Endothelial cell of umbilical vein (primary cell): ENCODE measurements around the gene ARHGAP20.

ENCODE experiments used
- CTCF ChIP-seq, 2 donors: IDR thresholded peaks; 1 replicate in 1 of 2; 2 replicates in 1 of 2; pipeline ENCODE4 v1.5.1; 2011; ENCODE audit warnings: low read length in 2 of 2, mild to moderate bottlenecking in 2 of 2, moderate library complexity in 2 of 2, control low read depth in 1 of 2, inconsistent platforms in 1 of 2, low read depth in 1 of 2; ENCODE audit not compliant: insufficient read depth in 1 of 2; ENCODE audit errors: extremely low read depth in 1 of 2
- EZH2 ChIP-seq: IDR thresholded peaks from 2 replicates; pipeline ENCODE4 v1.6.1; 2012; ENCODE audit warnings: borderline replicate concordance, low read depth, mild to moderate bottlenecking, moderate library complexity, low read length, inconsistent platforms; ENCODE audit not compliant: severe bottlenecking

GRCh38 chr11:110735455-110736170 lies 23.4 kb upstream of the ARHGAP20 start:
- no peak for TF ChIP-seq CTCF (IDR thresholded peaks at IDR 0.05; ENCODE audit: extremely low read depth in 1 of 2, insufficient read depth in 1 of 2, low read depth in 1 of 2, low read length in 2 of 2)
- no peak for TF ChIP-seq EZH2
